ENCODE results near the gene SPANXN3. TPM values are rescaled to one million over a fixed set of nuclear protein-coding genes. Genes with fewer than 3 reads are reported as not detected.
"Not testable (repeated sequence)": the region's sequence is repeated elsewhere in the genome, so short reads cannot be mapped to it uniquely, and the experiment has no call there.

The SPANXN3 gene
- not detected for total RNA-seq
- polyA plus RNA-seq, result not detected

- not testable (repeated sequence) for H3K36me3 ChIP-seq (ENCODE audit: control insufficient read depth in 4 of 4, insufficient read depth in 3 of 4, low read depth in 1 of 4, low read length in 3 of 4); DNase-seq (ENCODE audit: low spot score); H3K9me3 ChIP-seq (ENCODE audit: control insufficient read depth in 4 of 4, low read length in 3 of 4); H3K4me3 ChIP-seq (ENCODE audit: low read depth in 1 of 3, low read length in 3 of 3); H3K27me3 ChIP-seq (ENCODE audit: control insufficient read depth in 4 of 4, insufficient read depth in 4 of 4, low read length in 3 of 4); H3K9ac ChIP-seq (ENCODE audit: low read depth in 1 of 2, low read length in 2 of 2); H3K27ac ChIP-seq (ENCODE audit: low read depth in 1 of 2, low read length in 2 of 2); H3K4me1 ChIP-seq (ENCODE audit: control insufficient read depth in 4 of 4, insufficient read depth in 4 of 4, low read length in 3 of 4)
- WGBS, result 78% methylated on average over 1 of the region's 5 CpGs
Measured at GRCh38 chrX:143517375-143517774, at the start of gene SPANXN3. Gene SPANXN3 (minus strand): TSS chrX:143517475. CDS start chrX:143517391, 84 bp downstream.

- Histone ChIP-seq H3K27me3 (ENCODE audit: control insufficient read depth in 4 of 4, insufficient read depth in 4 of 4, low read length in 3 of 4) (no peaks in the 10 kb centered on the region), H3K9ac (ENCODE audit: low read depth in 1 of 2, low read length in 2 of 2) (no peak overlapping the region), H3K4me3 (ENCODE audit: low read depth in 1 of 3, low read length in 3 of 3) (no peak overlapping the region), H3K9me3 (ENCODE audit: control insufficient read depth in 4 of 4, low read length in 3 of 4) (no peaks in the 10 kb centered on the region), H3K4me1 (ENCODE audit: control insufficient read depth in 4 of 4, insufficient read depth in 4 of 4, low read length in 3 of 4) (no peaks in the 10 kb centered on the region), H3K36me3 (ENCODE audit: control insufficient read depth in 4 of 4, insufficient read depth in 3 of 4, low read depth in 1 of 4, low read length in 3 of 4) (no peaks in the 10 kb centered on the region), H3K27ac (ENCODE audit: low read depth in 1 of 2, low read length in 2 of 2) (no peak overlapping the region)
- WGBS, result 63% methylated on average over 3 of the region's 3 CpGs
- no peak for DNase-seq (ENCODE audit: low spot score)
- no peak for TF ChIP-seq EGR1 (IDR thresholded peaks at IDR 0.05; ENCODE audit: low read depth in 2 of 2)
- no peak for TF ChIP-seq CTCF (IDR thresholded peaks at IDR 0.05; ENCODE audit: low read depth, low read length, missing input control)
- TF ChIP-seq ZBTB33 (IDR thresholded peaks at IDR 0.05), result no peak
- TF ChIP-seq TAF1 (conservative IDR thresholded peaks at IDR 0.05), result no peak
- TF ChIP-seq HNF4A (conservative IDR thresholded peaks at IDR 0.05), result no peak
Measured at GRCh38 chrX:143536176-143536575, 18.9 kb upstream of the SPANXN3 start.

GRCh38 chrX:143502196-143502595 lies 15.1 kb downstream of the SPANXN3 start:
- H3K9ac ChIP-seq (ENCODE audit: low read depth in 1 of 2, low read length in 2 of 2); H3K9me3 ChIP-seq (ENCODE audit: control insufficient read depth in 4 of 4, low read length in 3 of 4); H3K4me3 ChIP-seq (ENCODE audit: low read depth in 1 of 3, low read length in 3 of 3); DNase-seq (ENCODE audit: low spot score); H3K36me3 ChIP-seq (ENCODE audit: control insufficient read depth in 4 of 4, insufficient read depth in 3 of 4, low read depth in 1 of 4, low read length in 3 of 4); H3K27me3 ChIP-seq (ENCODE audit: control insufficient read depth in 4 of 4, insufficient read depth in 4 of 4, low read length in 3 of 4); H3K27ac ChIP-seq (ENCODE audit: low read depth in 1 of 2, low read length in 2 of 2); H3K4me1 ChIP-seq (ENCODE audit: control insufficient read depth in 4 of 4, insufficient read depth in 4 of 4, low read length in 3 of 4): not testable (repeated sequence)
- 56% methylated on average over 6 of the region's 6 CpGs for WGBS

GRCh38 chrX:143500751-143501150 lies 16.5 kb downstream of the SPANXN3 start:
- 35% methylated on average over 3 of the region's 3 CpGs for WGBS
- H3K9me3 ChIP-seq (ENCODE audit: control insufficient read depth in 4 of 4, low read length in 3 of 4), result peaks cover 0 to 6% (median under 1%) of the 10 kb centered on the region in 4 donors
- no peak overlapping the region for H3K27ac ChIP-seq (ENCODE audit: low read depth in 1 of 2, low read length in 2 of 2)
- no peak overlapping the region for H3K9ac ChIP-seq (ENCODE audit: low read depth in 1 of 2, low read length in 2 of 2)
- no peak overlapping the region for H3K4me3 ChIP-seq (ENCODE audit: low read depth in 1 of 3, low read length in 3 of 3)
- H3K36me3 ChIP-seq (ENCODE audit: control insufficient read depth in 4 of 4, insufficient read depth in 3 of 4, low read depth in 1 of 4, low read length in 3 of 4), result no peaks in the 10 kb centered on the region
- no peak for DNase-seq (ENCODE audit: low spot score)
- no peaks in the 10 kb centered on the region for H3K4me1 ChIP-seq (ENCODE audit: control insufficient read depth in 4 of 4, insufficient read depth in 4 of 4, low read length in 3 of 4)
- no peaks in the 10 kb centered on the region for H3K27me3 ChIP-seq (ENCODE audit: control insufficient read depth in 4 of 4, insufficient read depth in 4 of 4, low read length in 3 of 4)
- TF ChIP-seq JUND (IDR thresholded peaks at IDR 0.05) (no peak), CTCF (IDR thresholded peaks at IDR 0.05; ENCODE audit: low read depth, low read length, missing input control) (no peak), HNF4A (conservative IDR thresholded peaks at IDR 0.05) (no peak), FOXA2 (IDR thresholded peaks at IDR 0.05) (no peak), RXRA (IDR thresholded peaks at IDR 0.05) (no peak), MAX (IDR thresholded peaks at IDR 0.05) (no peak), NR2F2 (IDR thresholded peaks at IDR 0.05) (no peak), RAD21 (IDR thresholded peaks at IDR 0.05) (no peak), HNF4G (IDR thresholded peaks at IDR 0.05) (no peak), EGR1 (IDR thresholded peaks at IDR 0.05; ENCODE audit: low read depth in 2 of 2) (no peak), FOXA1 (IDR thresholded peaks at IDR 0.05) (no peak), REST (IDR thresholded peaks at IDR 0.05) (no peak), TAF1 (conservative IDR thresholded peaks at IDR 0.05) (no peak)

Data from liver (tissue), 9 donors.